CD4-positive, alpha-beta T cell treated with Interleukin-1 beta for 1 hour (primary cell): ENCODE measurements around the gene KCNN3.

ENCODE experiments used
- DNase-seq, 2 donors: peaks; one replicate each; pipeline ENCODE4 v3.0.0-alpha.2; 2020 to 2022

The KCNN3 gene

GRCh38 chr1:154813846-154814505, 56.1 kb downstream of the KCNN3 start:
- no peak for DNase-seq

GRCh38 chr1:154813300-154813816, 56.7 kb downstream of the KCNN3 start:
- DNase-seq = no peak

- DNase-seq = no peak
Measured at GRCh38 chr1:154812877-154813276, 57.2 kb downstream of the KCNN3 start.

- DNase-seq = no peak
Measured at GRCh38 chr1:154810571-154810970, 59.5 kb downstream of the KCNN3 start.

GRCh38 chr1:154809436-154810413, 60.4 kb downstream of the KCNN3 start:
- DNase-seq = no peak

- DNase-seq = no peak
Measured at GRCh38 chr1:154808909-154809262, 61.2 kb downstream of the KCNN3 start.

GRCh38 chr1:154808261-154808908, 61.7 kb downstream of the KCNN3 start:
- DNase-seq = no peak

- no peak for DNase-seq
Measured at GRCh38 chr1:154807048-154807591, 63.0 kb downstream of the KCNN3 start.

- no peak for DNase-seq
Measured at GRCh38 chr1:154806333-154806732, 63.7 kb downstream of the KCNN3 start.

GRCh38 chr1:154802982-154803920, 66.8 kb downstream of the KCNN3 start:
- no peak for DNase-seq

GRCh38 chr1:154802336-154802969, 67.6 kb downstream of the KCNN3 start:
- no peak for DNase-seq

GRCh38 chr1:154801234-154802011, 68.7 kb downstream of the KCNN3 start:
- DNase-seq = no peak

GRCh38 chr1:154799188-154799587, 70.9 kb downstream of the KCNN3 start:
- no peak for DNase-seq

GRCh38 chr1:154798645-154799044, 71.4 kb downstream of the KCNN3 start:
- DNase-seq = no peak

- DNase-seq = no peak
Measured at GRCh38 chr1:154797175-154797574, 72.9 kb downstream of the KCNN3 start.

GRCh38 chr1:154796303-154796892, 73.7 kb downstream of the KCNN3 start:
- DNase-seq = no peak

- no peak for DNase-seq
Measured at GRCh38 chr1:154794608-154795007, 75.5 kb downstream of the KCNN3 start.

- DNase-seq = no peak
Measured at GRCh38 chr1:154793685-154794084, 76.4 kb downstream of the KCNN3 start.

- no peak for DNase-seq
Measured at GRCh38 chr1:154792899-154793298, 77.2 kb downstream of the KCNN3 start.
